RWPE2 (cell line): ENCODE results near the gene NKAIN2.

Source experiments
- ATAC-seq: fragments of 200-7000 bp; cut with Tn5 transposase; 3 replicates; pipeline ENCODE4 v1.9.1; 2021; ENCODE audit warnings: low read depth
- DNase-seq: peaks from one replicate; pipeline ENCODE4 v3.0.0-alpha.2; 2020; ENCODE audit warnings: low spot score
- H3K27ac ChIP-seq: fragments of 450-650 bp; 2 replicates; pipeline ENCODE4 v1.5.1; 2017; ENCODE audit warnings: mild to moderate bottlenecking; ENCODE audit not compliant: poor library complexity, severe bottlenecking
- H3K27me3 ChIP-seq: fragments of 250-450 bp; sonication (Bioruptor Pico); 2 replicates; pipeline ENCODE4 v1.5.1; 2021; ENCODE audit warnings: mild to moderate bottlenecking, moderate library complexity; ENCODE audit not compliant: insufficient read depth, poor library complexity, severe bottlenecking
- H3K36me3 ChIP-seq: fragments of 250-450 bp; sonication (Bioruptor Pico); 2 replicates; pipeline ENCODE4 v1.5.1; 2020; ENCODE audit warnings: low read depth, mild to moderate bottlenecking, moderate library complexity
- H3K4me1 ChIP-seq: fragments of 250-450 bp; sonication (Bioruptor Pico); 2 replicates; pipeline ENCODE4 v1.5.1; 2021; ENCODE audit warnings: mild to moderate bottlenecking, moderate library complexity; ENCODE audit not compliant: insufficient read depth, poor library complexity, severe bottlenecking
- H3K4me3 ChIP-seq: fragments of 250-450 bp; sonication (Bioruptor Pico); 2 replicates; pipeline ENCODE4 v1.5.1; 2021; ENCODE audit warnings: mild to moderate bottlenecking, moderate library complexity; ENCODE audit not compliant: severe bottlenecking
- H3K9me3 ChIP-seq: fragments of 250-450 bp; sonication (Bioruptor Pico); 2 replicates; pipeline ENCODE4 v1.5.1; 2021; ENCODE audit warnings: mild to moderate bottlenecking, moderate library complexity; ENCODE audit not compliant: severe bottlenecking
- CTCF ChIP-seq: fragments of 450-650 bp; IDR thresholded peaks from one replicate; pipeline ENCODE4 v1.5.1; 2017; ENCODE audit warnings: mild to moderate bottlenecking, moderate library complexity; ENCODE audit not compliant: poor library complexity, severe bottlenecking

The NKAIN2 gene

GRCh38 chr6:124797224-124797623 lies 993.6 kb downstream of the NKAIN2 start:
- Histone ChIP-seq H3K9me3 (no peaks in the 10 kb centered on the region), H3K27me3 (peaks cover 5% of the 10 kb centered on the region), H3K36me3 (no peaks in the 10 kb centered on the region), H3K27ac (no peak overlapping the region), H3K4me3 (no peak overlapping the region), H3K4me1 (peaks cover 7% of the 10 kb centered on the region)
- ATAC-seq (no peak), DNase-seq (no peak)
- TF ChIP-seq CTCF = no peak

GRCh38 chr6:124798942-124799496 lies 995.4 kb downstream of the NKAIN2 start:
- Histone ChIP-seq H3K27me3 (peaks cover 7% of the 10 kb centered on the region), H3K27ac (no peak overlapping the region), H3K9me3 (no peaks in the 10 kb centered on the region), H3K4me1 (no peaks in the 10 kb centered on the region), H3K4me3 (no peak overlapping the region), H3K36me3 (no peaks in the 10 kb centered on the region)
- peak; percentile 42 for TF ChIP-seq CTCF
- no peak for ATAC-seq
- DNase-seq = no peak

GRCh38 chr6:124799638-124800037 lies 996.0 kb downstream of the NKAIN2 start:
- Histone ChIP-seq H3K27ac (no peak overlapping the region), H3K36me3 (no peaks in the 10 kb centered on the region), H3K9me3 (no peaks in the 10 kb centered on the region), H3K27me3 (peaks cover 7% of the 10 kb centered on the region), H3K4me1 (no peaks in the 10 kb centered on the region), H3K4me3 (no peak overlapping the region)
- TF ChIP-seq CTCF = no peak
- DNase-seq (no peak), ATAC-seq (no peak)

GRCh38 chr6:124800222-124800621 lies 996.6 kb downstream of the NKAIN2 start:
- H3K4me3 ChIP-seq = no peak overlapping the region
- H3K9me3 ChIP-seq = no peaks in the 10 kb centered on the region
- no peak for DNase-seq
- no peaks in the 10 kb centered on the region for H3K4me1 ChIP-seq
- no peak for ATAC-seq
- TF ChIP-seq CTCF = no peak
- H3K27ac ChIP-seq = no peak overlapping the region
- H3K36me3 ChIP-seq = no peaks in the 10 kb centered on the region
- H3K27me3 ChIP-seq = peaks cover 7% of the 10 kb centered on the region

GRCh38 chr6:124812067-124812466 lies 1008.4 kb downstream of the NKAIN2 start:
- H3K36me3 ChIP-seq = no peaks in the 10 kb centered on the region
- no peaks in the 10 kb centered on the region for H3K9me3 ChIP-seq
- no peak for ATAC-seq
- H3K4me3 ChIP-seq = no peak overlapping the region
- H3K4me1 ChIP-seq = no peaks in the 10 kb centered on the region
- no peaks in the 10 kb centered on the region for H3K27me3 ChIP-seq
- DNase-seq = no peak
- TF ChIP-seq CTCF = no peak
- H3K27ac ChIP-seq = no peak overlapping the region
